Stimulated activated CD4-positive, alpha-beta T cell treated with anti-CD3 and anti-CD28 coated beads, Interleukin-1b, Interleukin-23, amount 100 ng/mL, for 48 hours (primary cell): ENCODE data around the gene STAG2.

Experiments used
- DNase-seq: peaks from one replicate; pipeline ENCODE4 v3.0.0-alpha.2; 2020

STAG2 gene

GRCh38 chrX:123976706-123977316, 15.3 kb downstream of the STAG2 start:
- no peak for DNase-seq

- DNase-seq, result no peak
Observed at GRCh38 chrX:123983240-123983639, 21.7 kb downstream of the STAG2 start.

GRCh38 chrX:123986377-123986776, 24.9 kb downstream of the STAG2 start:
- no peak for DNase-seq

GRCh38 chrX:123988423-123989111, 27.1 kb downstream of the STAG2 start:
- DNase-seq, result no peak

GRCh38 chrX:123989235-123989634, 27.7 kb downstream of the STAG2 start:
- DNase-seq, result no peak

- DNase-seq, result no peak
Observed at GRCh38 chrX:123990169-123990568, 28.7 kb downstream of the STAG2 start.

GRCh38 chrX:123990602-123991001, 29.1 kb downstream of the STAG2 start:
- no peak for DNase-seq

GRCh38 chrX:123993326-123993725, 31.8 kb downstream of the STAG2 start:
- DNase-seq, result no peak

GRCh38 chrX:123993904-123994635, 32.6 kb downstream of the STAG2 start:
- no peak for DNase-seq

GRCh38 chrX:123994730-123995129, 33.2 kb downstream of the STAG2 start:
- no peak for DNase-seq

- no peak for DNase-seq
Observed at GRCh38 chrX:124001581-124001980, 40.1 kb downstream of the STAG2 start.

- DNase-seq, result no peak
Observed at GRCh38 chrX:124005228-124005627, 43.7 kb downstream of the STAG2 start.

- no peak for DNase-seq
Observed at GRCh38 chrX:124010157-124010556, 48.7 kb downstream of the STAG2 start.

- DNase-seq, result no peak
Observed at GRCh38 chrX:124010566-124010965, 49.1 kb downstream of the STAG2 start.

GRCh38 chrX:124015721-124016120, 54.2 kb downstream of the STAG2 start:
- DNase-seq, result no peak

- no peak for DNase-seq
Observed at GRCh38 chrX:124016825-124017224, 55.3 kb downstream of the STAG2 start.

GRCh38 chrX:124018023-124018422, 56.5 kb downstream of the STAG2 start:
- no peak for DNase-seq

- no peak for DNase-seq
Observed at GRCh38 chrX:124023838-124024238, 62.3 kb downstream of the STAG2 start.

- no peak for DNase-seq
Observed at GRCh38 chrX:124026529-124026928, 65.0 kb downstream of the STAG2 start.

GRCh38 chrX:124028182-124028581, 66.7 kb downstream of the STAG2 start:
- DNase-seq, result no peak

- DNase-seq, result no peak
Observed at GRCh38 chrX:124030520-124030919, 69.0 kb downstream of the STAG2 start.

GRCh38 chrX:124033821-124034220, 72.3 kb downstream of the STAG2 start:
- DNase-seq, result no peak

GRCh38 chrX:124035657-124036056, 74.2 kb downstream of the STAG2 start:
- no peak for DNase-seq

- DNase-seq, result no peak
Observed at GRCh38 chrX:124042042-124042441, 80.5 kb downstream of the STAG2 start.
